Measurements from ENCODE around the gene HBG2.

Gene HBG2

GRCh38 chr11:5226732-5227310, 27.8 kb downstream of the HBG2 start, which contains the start of gene HBB:
HBB (minus strand) TSS chr11:5227071; CDS start chr11:5227021, 50 bp downstream.
- no peak for DNase-seq

GRCh38 chr11:5225480-5225871, 29.1 kb downstream of the HBG2 start:
- no peak for DNase-seq

GRCh38 chr11:5224538-5225479, 29.8 kb downstream of the HBG2 start:
- DNase-seq: no peak

GRCh38 chr11:5223686-5224085, 30.9 kb downstream of the HBG2 start:
- no peak for DNase-seq

GRCh38 chr11:5223146-5223545, 31.4 kb downstream of the HBG2 start:
- no peak for DNase-seq

GRCh38 chr11:5210376-5210885, 44.1 kb downstream of the HBG2 start:
- no peak for DNase-seq

GRCh38 chr11:5204787-5205186, 49.8 kb downstream of the HBG2 start:
- no peak for DNase-seq

- no peak for DNase-seq
Observed at GRCh38 chr11:5203366-5203765, 51.2 kb downstream of the HBG2 start.

All from DMS79 (cell line).